ENCODE measurements around the gene SLC6A11.

SLC6A11 gene

GRCh38 chr3:10983219-10983916 is 167.3 kb downstream of the SLC6A11 start:
- H3K27ac ChIP-seq = no peak overlapping the region
- POLR2A ChIA-PET (ENCODE audit: low non-redundant PET) = no interaction called here
- TF ChIP-seq CTCF (conservative IDR thresholded peaks at IDR 0.05; ENCODE audit: low read depth) = peak; percentile 88
- DNase-seq (ENCODE audit: low spot score) = peak; percentile 60
- CTCF ChIA-PET = interaction anchor here (0.6 to 1.3 kb wide), 11 partner anchors 10 to 440 kb away, joined by 3 to 5 read pairs (median 3); no protein-coding TSS in a partner anchor

- ChIA-PET POLR2A (ENCODE audit: low non-redundant PET) (no interaction called here), CTCF (interaction anchor here (0.7 kb wide), 2 partner anchors 86 to 349 kb away, joined by 3 read pairs; no protein-coding TSS in a partner anchor)
- no peak for DNase-seq (ENCODE audit: low spot score)
- no peak overlapping the region for H3K27ac ChIP-seq
- TF ChIP-seq CTCF (conservative IDR thresholded peaks at IDR 0.05; ENCODE audit: low read depth) = no peak
Measured at GRCh38 chr3:10984371-10984896, 168.4 kb downstream of the SLC6A11 start.

GRCh38 chr3:10985181-10985580 is 169.2 kb downstream of the SLC6A11 start:
- TF ChIP-seq CTCF (conservative IDR thresholded peaks at IDR 0.05; ENCODE audit: low read depth) = no peak
- no peak for DNase-seq (ENCODE audit: low spot score)
- ChIA-PET CTCF (interaction anchor here (0.7 kb wide), 1 partner anchor 87 kb away, joined by 3 read pairs; no protein-coding TSS in a partner anchor), POLR2A (ENCODE audit: low non-redundant PET) (no interaction called here)
- no peak overlapping the region for H3K27ac ChIP-seq

GRCh38 chr3:10986592-10986991 is 170.6 kb downstream of the SLC6A11 start:
- ChIA-PET POLR2A (ENCODE audit: low non-redundant PET) (no interaction called here), CTCF (no interaction called here)
- no peak for DNase-seq (ENCODE audit: low spot score)
- TF ChIP-seq CTCF (conservative IDR thresholded peaks at IDR 0.05; ENCODE audit: low read depth) = no peak
- H3K27ac ChIP-seq = no peak overlapping the region

GRCh38 chr3:10988001-10988665 is 172.1 kb downstream of the SLC6A11 start:
- H3K27ac ChIP-seq = no peak overlapping the region
- DNase-seq (ENCODE audit: low spot score) = no peak
- POLR2A ChIA-PET (ENCODE audit: low non-redundant PET) = no interaction called here
- CTCF ChIA-PET = no interaction called here
- TF ChIP-seq CTCF (conservative IDR thresholded peaks at IDR 0.05; ENCODE audit: low read depth) = no peak

GRCh38 chr3:10988991-10989484 is 173.0 kb downstream of the SLC6A11 start:
- CTCF ChIA-PET = no interaction called here
- TF ChIP-seq CTCF (conservative IDR thresholded peaks at IDR 0.05; ENCODE audit: low read depth) = no peak
- POLR2A ChIA-PET (ENCODE audit: low non-redundant PET) = no interaction called here

More at GRCh38 chr3:10988991-10989484, 173.0 kb downstream of the SLC6A11 start:
- no peak for DNase-seq (ENCODE audit: low spot score)
- H3K27ac ChIP-seq = no peak overlapping the region
